Measurements from ENCODE around the gene UBE2G1. TPM values are rescaled to one million over a fixed set of nuclear protein-coding genes. Genes with fewer than 3 reads are reported as not detected.

UBE2G1 gene
- total and polyA plus RNA-seq, 7 donors, result 54.6 to 239 (median 152) TPM

- peak in 1 of 4 donors; percentile 24 for ATAC-seq
These were observed 115.6 kb downstream of the UBE2G1 start for GRCh38 chr17:4250887-4251286.

GRCh38 chr17:4249452-4250029, 116.9 kb downstream of the UBE2G1 start:
- Histone ChIP-seq H3K4me3 (no peak overlapping the region), H3K27ac (peak overlapping the region; percentile 72), H3K36me3 (ENCODE audit: insufficient read depth in 1 of 2, low read depth in 1 of 2) (peaks cover 0 to 5% of the 10 kb centered on the region in 2 donors), H3K4me1 (peaks cover 51% of the 10 kb centered on the region), H3K27me3 (ENCODE audit: insufficient read depth in 3 of 3, low read length in 2 of 3) (no peaks in the 10 kb centered on the region), H3K9me3 (peaks cover 4% of the 10 kb centered on the region)
- ATAC-seq (peak in 3 of 4 donors; percentile 47 to 62 (median 51)), DNase-seq (no peak)
- intact Hi-C loops (cut with DNase I), result no loop called here
- TF ChIP-seq, protein P1, sequence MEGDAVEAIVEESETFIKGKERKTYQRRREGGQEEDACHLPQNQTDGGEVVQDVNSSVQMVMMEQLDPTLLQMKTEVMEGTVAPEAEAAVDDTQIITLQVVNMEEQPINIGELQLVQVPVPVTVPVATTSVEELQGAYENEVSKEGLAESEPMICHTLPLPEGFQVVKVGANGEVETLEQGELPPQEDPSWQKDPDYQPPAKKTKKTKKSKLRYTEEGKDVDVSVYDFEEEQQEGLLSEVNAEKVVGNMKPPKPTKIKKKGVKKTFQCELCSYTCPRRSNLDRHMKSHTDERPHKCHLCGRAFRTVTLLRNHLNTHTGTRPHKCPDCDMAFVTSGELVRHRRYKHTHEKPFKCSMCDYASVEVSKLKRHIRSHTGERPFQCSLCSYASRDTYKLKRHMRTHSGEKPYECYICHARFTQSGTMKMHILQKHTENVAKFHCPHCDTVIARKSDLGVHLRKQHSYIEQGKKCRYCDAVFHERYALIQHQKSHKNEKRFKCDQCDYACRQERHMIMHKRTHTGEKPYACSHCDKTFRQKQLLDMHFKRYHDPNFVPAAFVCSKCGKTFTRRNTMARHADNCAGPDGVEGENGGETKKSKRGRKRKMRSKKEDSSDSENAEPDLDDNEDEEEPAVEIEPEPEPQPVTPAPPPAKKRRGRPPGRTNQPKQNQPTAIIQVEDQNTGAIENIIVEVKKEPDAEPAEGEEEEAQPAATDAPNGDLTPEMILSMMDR (IDR thresholded peaks at IDR 0.05), result peak; percentile 51
- 49 to 50% (median 50%) methylated on average over 4 of the region's 4 CpGs for WGBS, 3 donors

More at GRCh38 chr17:4250887-4251286, 115.6 kb downstream of the UBE2G1 start:
- Histone ChIP-seq H3K27me3 (ENCODE audit: insufficient read depth in 3 of 3, low read length in 2 of 3) (no peaks in the 10 kb centered on the region), H3K27ac (no peak overlapping the region), H3K36me3 (ENCODE audit: insufficient read depth in 1 of 2, low read depth in 1 of 2) (peaks cover 0 to 5% of the 10 kb centered on the region in 2 donors), H3K4me3 (no peak overlapping the region), H3K9me3 (peaks cover 4% of the 10 kb centered on the region), H3K4me1 (peaks cover 51% of the 10 kb centered on the region)
- 59 to 76% (median 68%) methylated on average over 2 of the region's 2 CpGs for WGBS, 3 donors
- no peak for DNase-seq
- TF ChIP-seq, protein P1 (IDR thresholded peaks at IDR 0.05), result no peak
- intact Hi-C loops (cut with DNase I), result no loop called here

GRCh38 chr17:4248504-4249277, 117.8 kb downstream of the UBE2G1 start:
- Histone ChIP-seq H3K4me3 (peak overlapping the region; percentile 26), H3K27ac (peak overlapping the region; percentile 72), H3K36me3 (ENCODE audit: insufficient read depth in 1 of 2, low read depth in 1 of 2) (peaks cover 0 to 5% of the 10 kb centered on the region in 2 donors), H3K27me3 (ENCODE audit: insufficient read depth in 3 of 3, low read length in 2 of 3) (no peaks in the 10 kb centered on the region), H3K9me3 (no peaks in the 10 kb centered on the region), H3K4me1 (peaks cover 51% of the 10 kb centered on the region)
- ATAC-seq, result peak in 3 of 4 donors; percentile 61 to 69 (median 63)
- DNase-seq, result no peak
- TF ChIP-seq, protein P1 (IDR thresholded peaks at IDR 0.05), result no peak
- intact Hi-C loops (cut with DNase I), result loop anchor here in 1 of 2 donors (1.0 kb wide), 1 partner anchor 33 kb away; no protein-coding TSS in a partner anchor
- 42 to 49% (median 46%) methylated on average over 7 of the region's 7 CpGs for WGBS, 3 donors

- DNase-seq (no peak), ATAC-seq (peak; percentile 62 to 82 (median 76))
- Histone ChIP-seq H3K4me3 (peak overlapping the region; percentile 26), H3K27ac (peak overlapping the region; percentile 72), H3K27me3 (ENCODE audit: insufficient read depth in 3 of 3, low read length in 2 of 3) (no peaks in the 10 kb centered on the region), H3K9me3 (no peaks in the 10 kb centered on the region), H3K4me1 (peaks cover 51% of the 10 kb centered on the region), H3K36me3 (ENCODE audit: insufficient read depth in 1 of 2, low read depth in 1 of 2) (peaks cover 0 to 5% of the 10 kb centered on the region in 2 donors)
- TF ChIP-seq, protein P1 (IDR thresholded peaks at IDR 0.05), result no peak
- WGBS, 3 donors, result 50 to 68% (median 60%) methylated on average over 11 of the region's 11 CpGs
- intact Hi-C loops (cut with DNase I), result loop anchor here in 1 of 2 donors (1.0 kb wide), 1 partner anchor 33 kb away; no protein-coding TSS in a partner anchor
These were observed 118.5 kb downstream of the UBE2G1 start for GRCh38 chr17:4247971-4248388.

All from psoas muscle (tissue), 8 donors.